HL-60 (cell line): Measurements from ENCODE around the gene ALOX15.

Experiments used
- DNase-seq, 2 experiments: peaks; one replicate each; pipeline ENCODE4 v3.0.0-alpha.2; 2010 to 2020; ENCODE audit warnings: low read depth in 1 of 2, low spot score in 1 of 2
- H3K27ac ChIP-seq: fragments of 250-450 bp; sonication (Bioruptor Pico); replicated peaks from 2 replicates; pipeline ENCODE4 v1.5.1; 2020; ENCODE audit warnings: mild to moderate bottlenecking, moderate library complexity
- H3K27me3 ChIP-seq: fragments of 250-450 bp; sonication (Bioruptor Pico); 2 replicates; pipeline ENCODE4 v1.5.1; 2021; ENCODE audit warnings: mild to moderate bottlenecking, moderate library complexity; ENCODE audit not compliant: insufficient read depth, poor library complexity, severe bottlenecking
- H3K4me3 ChIP-seq: replicated peaks from 2 replicates; pipeline ENCODE4 v1.5.1; 2011; ENCODE audit warnings: mild to moderate bottlenecking, control low read depth, low read length; ENCODE audit not compliant: insufficient read depth
- GABPA ChIP-seq: IDR thresholded peaks from 2 replicates; pipeline ENCODE4 v1.6.1; 2012; ENCODE audit warnings: low read depth
- POLR2AphosphoS5 ChIP-seq: IDR thresholded peaks from 2 replicates; pipeline ENCODE4 v1.6.1; 2012; ENCODE audit warnings: low read depth
- SPI1 ChIP-seq: IDR thresholded peaks from 2 replicates; pipeline ENCODE4 v1.6.1; 2012; ENCODE audit warnings: low read depth, mild to moderate bottlenecking, borderline replicate concordance
- TF ChIP-seq, protein P1 (sequence below): IDR thresholded peaks from 2 replicates; pipeline ENCODE4 v1.6.1; 2012; ENCODE audit warnings: low read depth; ENCODE audit not compliant: insufficient replicate concordance
- TF ChIP-seq, protein P2 (sequence below): IDR thresholded peaks from one replicate; pipeline ENCODE4 v1.5.1; 2011; ENCODE audit warnings: low read length, control low read depth, inconsistent platforms; ENCODE audit not compliant: insufficient read depth

Gene ALOX15

DNA sequence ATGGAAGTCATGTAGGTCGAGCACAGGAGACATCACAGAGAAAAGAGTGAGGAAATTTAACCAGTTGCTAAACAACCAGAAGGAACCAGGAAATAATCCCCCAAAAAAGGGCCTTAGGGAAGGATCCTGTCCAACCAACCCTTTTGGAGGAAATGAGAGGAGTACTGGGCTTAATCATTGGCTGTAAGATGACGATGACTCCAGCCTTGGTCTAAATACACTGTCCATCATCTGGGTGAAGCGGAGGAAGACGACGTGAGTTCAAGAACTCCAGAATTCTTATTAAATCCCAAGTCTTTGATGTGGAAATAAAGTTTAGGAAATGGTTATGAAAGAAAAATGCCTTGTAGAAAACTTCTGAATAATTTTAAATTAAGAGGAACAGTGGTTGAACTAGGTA, 11.5 kb upstream of the ALOX15 start:
- no peak for DNase-seq
- no peak overlapping the region for H3K4me3 ChIP-seq
- no peaks in the 10 kb centered on the region for H3K27me3 ChIP-seq
- TF ChIP-seq, protein P1, sequence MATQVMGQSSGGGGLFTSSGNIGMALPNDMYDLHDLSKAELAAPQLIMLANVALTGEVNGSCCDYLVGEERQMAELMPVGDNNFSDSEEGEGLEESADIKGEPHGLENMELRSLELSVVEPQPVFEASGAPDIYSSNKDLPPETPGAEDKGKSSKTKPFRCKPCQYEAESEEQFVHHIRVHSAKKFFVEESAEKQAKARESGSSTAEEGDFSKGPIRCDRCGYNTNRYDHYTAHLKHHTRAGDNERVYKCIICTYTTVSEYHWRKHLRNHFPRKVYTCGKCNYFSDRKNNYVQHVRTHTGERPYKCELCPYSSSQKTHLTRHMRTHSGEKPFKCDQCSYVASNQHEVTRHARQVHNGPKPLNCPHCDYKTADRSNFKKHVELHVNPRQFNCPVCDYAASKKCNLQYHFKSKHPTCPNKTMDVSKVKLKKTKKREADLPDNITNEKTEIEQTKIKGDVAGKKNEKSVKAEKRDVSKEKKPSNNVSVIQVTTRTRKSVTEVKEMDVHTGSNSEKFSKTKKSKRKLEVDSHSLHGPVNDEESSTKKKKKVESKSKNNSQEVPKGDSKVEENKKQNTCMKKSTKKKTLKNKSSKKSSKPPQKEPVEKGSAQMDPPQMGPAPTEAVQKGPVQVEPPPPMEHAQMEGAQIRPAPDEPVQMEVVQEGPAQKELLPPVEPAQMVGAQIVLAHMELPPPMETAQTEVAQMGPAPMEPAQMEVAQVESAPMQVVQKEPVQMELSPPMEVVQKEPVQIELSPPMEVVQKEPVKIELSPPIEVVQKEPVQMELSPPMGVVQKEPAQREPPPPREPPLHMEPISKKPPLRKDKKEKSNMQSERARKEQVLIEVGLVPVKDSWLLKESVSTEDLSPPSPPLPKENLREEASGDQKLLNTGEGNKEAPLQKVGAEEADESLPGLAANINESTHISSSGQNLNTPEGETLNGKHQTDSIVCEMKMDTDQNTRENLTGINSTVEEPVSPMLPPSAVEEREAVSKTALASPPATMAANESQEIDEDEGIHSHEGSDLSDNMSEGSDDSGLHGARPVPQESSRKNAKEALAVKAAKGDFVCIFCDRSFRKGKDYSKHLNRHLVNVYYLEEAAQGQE = no peak
- TF ChIP-seq, protein P2, sequence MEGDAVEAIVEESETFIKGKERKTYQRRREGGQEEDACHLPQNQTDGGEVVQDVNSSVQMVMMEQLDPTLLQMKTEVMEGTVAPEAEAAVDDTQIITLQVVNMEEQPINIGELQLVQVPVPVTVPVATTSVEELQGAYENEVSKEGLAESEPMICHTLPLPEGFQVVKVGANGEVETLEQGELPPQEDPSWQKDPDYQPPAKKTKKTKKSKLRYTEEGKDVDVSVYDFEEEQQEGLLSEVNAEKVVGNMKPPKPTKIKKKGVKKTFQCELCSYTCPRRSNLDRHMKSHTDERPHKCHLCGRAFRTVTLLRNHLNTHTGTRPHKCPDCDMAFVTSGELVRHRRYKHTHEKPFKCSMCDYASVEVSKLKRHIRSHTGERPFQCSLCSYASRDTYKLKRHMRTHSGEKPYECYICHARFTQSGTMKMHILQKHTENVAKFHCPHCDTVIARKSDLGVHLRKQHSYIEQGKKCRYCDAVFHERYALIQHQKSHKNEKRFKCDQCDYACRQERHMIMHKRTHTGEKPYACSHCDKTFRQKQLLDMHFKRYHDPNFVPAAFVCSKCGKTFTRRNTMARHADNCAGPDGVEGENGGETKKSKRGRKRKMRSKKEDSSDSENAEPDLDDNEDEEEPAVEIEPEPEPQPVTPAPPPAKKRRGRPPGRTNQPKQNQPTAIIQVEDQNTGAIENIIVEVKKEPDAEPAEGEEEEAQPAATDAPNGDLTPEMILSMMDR = no peak
- no peak for TF ChIP-seq SPI1
- no peak for TF ChIP-seq POLR2AphosphoS5
- no peak for TF ChIP-seq GABPA
- no peak overlapping the region for H3K27ac ChIP-seq

DNA sequence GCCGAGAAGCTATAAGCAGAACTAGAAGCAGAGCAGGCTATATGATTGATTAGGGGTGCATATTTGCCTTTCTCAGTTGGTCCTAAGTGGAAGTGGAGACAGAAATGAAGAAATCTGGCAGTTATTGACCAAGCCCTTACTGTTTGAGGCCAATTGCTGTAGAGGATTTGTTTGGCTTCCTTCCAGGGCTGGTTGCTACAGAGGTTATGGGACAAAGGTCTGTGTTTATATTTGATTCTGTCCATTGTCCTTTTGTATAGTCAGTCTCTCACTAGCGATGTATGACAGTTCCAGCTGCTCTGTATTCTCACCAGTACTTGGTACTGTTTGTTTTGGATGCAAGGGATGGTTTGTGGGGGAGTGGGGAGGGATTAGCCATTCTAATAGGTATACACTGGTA, 7.3 kb upstream of the ALOX15 start:
- peak in 1 of 2 experiments; percentile 56 for DNase-seq
- Histone ChIP-seq H3K27me3 (no peaks in the 10 kb centered on the region), H3K27ac (peak overlapping the region; percentile 18; the same call in 1 of the 2 replicates), H3K4me3 (no peak overlapping the region)
- TF ChIP-seq, protein P2 = no peak
- no peak for TF ChIP-seq GABPA
- no peak for TF ChIP-seq SPI1
- TF ChIP-seq, protein P1 = no peak

DNA sequence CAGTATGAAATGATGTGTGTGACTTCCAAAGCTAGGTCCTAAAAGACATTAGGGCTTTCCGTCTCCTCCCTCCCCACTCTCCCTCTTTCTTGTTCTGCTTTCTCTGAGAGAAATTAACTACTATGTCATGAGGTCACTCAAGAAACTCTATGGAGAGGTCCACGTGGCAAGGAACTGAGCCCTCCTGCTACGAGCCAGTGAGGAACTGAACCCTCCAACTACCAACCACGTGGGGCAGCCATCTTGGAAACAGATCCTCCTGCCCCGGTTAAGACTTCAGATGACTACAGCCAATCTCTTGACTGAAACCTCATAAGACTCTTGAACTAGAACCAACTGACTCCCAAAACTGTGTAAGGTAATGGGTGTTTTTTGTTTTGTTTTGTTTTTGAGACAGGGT, 4.2 kb upstream of the ALOX15 start:
- no peak overlapping the region for H3K27ac ChIP-seq
- H3K4me3 ChIP-seq = no peak overlapping the region
- peak in 1 of 2 experiments; percentile 25 for DNase-seq
- no peak for TF ChIP-seq SPI1
- no peak for TF ChIP-seq POLR2AphosphoS5
- no peak for TF ChIP-seq GABPA
- TF ChIP-seq, protein P1 = no peak
- TF ChIP-seq, protein P2 = no peak
- peaks cover 7% of the 10 kb centered on the region for H3K27me3 ChIP-seq
